NCI-H2196 (cell line): ENCODE data around the gene NIPAL3.

Experiments
- DNase-seq: peaks from one replicate; lab custom pipeline; 2025; ENCODE audit not compliant: unreplicated experiment; lab: John Stamatoyannopoulos, UW

The NIPAL3 gene

GRCh38 chr1:24415334-24415909, at the start of gene NIPAL3:
Gene NIPAL3, plus strand, starts transcription at chr1:24415802. Its CDS starts 3,746 bp downstream, at chr1:24419548.
- DNase-seq, result peak; percentile 97

- no peak for DNase-seq
Observed at GRCh38 chr1:24366707-24367106, 48.9 kb upstream of the NIPAL3 start.

DNA sequence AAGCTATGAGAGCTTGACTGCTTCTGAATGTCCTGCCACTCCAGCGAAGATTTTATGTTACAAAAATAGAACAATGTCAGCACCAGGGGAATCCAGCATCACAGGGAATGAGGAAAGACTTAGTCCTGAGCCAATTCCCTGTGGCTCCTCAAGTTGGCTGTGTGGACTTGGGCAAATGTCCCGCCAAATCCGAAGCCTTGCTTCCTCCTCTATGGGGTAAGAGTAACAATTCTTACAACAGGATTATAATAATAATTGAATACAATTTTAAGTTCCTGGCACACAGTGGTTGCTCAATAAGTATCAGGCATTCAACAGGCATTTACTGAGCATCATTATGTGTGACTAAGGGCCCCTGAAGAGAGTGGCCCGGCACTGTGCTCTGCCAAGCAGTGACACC, 46.4 kb upstream of the NIPAL3 start:
- DNase-seq, result no peak

GRCh38 chr1:24369801-24370200, 45.8 kb upstream of the NIPAL3 start:
- no peak for DNase-seq

GRCh38 chr1:24373044-24373443, 42.6 kb upstream of the NIPAL3 start:
- no peak for DNase-seq

DNA sequence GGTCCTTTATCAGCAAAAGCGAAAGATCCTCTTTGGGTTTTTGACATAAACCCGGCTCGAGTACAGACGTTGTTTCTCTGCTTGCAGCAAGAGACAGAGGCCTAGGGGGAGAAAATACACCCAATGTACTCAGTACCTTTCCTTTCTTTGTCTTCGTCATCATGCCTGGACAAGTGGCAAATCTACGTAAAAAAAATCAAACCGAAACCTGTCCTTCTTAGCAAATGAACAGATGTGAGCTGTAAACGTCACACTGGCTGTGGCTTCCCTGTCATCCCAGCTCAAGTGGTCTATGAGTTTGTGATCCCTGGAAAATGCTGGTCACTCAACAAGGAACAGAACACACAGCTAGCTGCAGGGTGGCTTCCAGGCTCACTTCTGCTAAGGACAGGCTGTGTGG, 41.9 kb upstream of the NIPAL3 start:
- DNase-seq, result no peak

GRCh38 chr1:24374891-24375786, 40.5 kb upstream of the NIPAL3 start:
- DNase-seq, result no peak

- no peak for DNase-seq
Observed at GRCh38 chr1:24379733-24380315, 35.8 kb upstream of the NIPAL3 start.

DNA sequence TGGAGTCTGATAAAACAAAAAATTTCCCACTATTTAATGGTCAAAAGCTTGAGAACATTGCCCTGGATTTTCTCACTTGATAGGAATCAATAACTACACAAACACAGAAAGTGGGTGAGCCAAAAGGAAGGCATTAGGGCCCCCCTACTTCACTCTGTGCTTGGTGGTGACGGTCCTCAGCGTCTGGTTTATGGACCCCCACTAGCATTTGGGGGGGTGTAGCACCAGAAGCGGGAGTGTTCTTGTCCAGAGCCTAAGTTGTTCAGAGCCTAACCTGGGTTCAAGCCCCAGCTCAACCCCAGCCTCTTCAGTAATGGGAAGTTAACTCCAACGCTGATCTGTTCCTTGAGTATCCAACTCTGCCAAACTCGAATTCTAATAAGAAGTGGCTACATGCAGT, 35.1 kb upstream of the NIPAL3 start:
- no peak for DNase-seq

DNA sequence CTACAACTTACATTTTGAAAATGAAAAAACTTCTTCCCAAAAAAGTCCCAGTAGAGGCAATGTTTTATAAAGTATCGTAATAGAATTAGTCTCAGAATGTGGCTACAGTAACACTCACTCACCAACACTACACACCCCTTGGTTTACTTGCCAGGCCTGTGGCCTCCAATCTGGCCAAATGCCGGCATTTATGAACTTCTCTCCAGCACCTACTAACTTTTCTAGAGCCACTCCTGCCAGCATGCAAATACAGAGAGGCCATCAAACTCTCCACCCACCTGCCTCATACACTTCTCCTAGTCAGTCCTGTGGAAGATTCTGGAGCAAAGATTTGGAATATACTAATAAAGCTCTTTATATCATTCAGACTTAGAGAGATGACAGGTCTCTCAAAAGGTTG, 34.3 kb upstream of the NIPAL3 start:
- DNase-seq, result no peak

DNA sequence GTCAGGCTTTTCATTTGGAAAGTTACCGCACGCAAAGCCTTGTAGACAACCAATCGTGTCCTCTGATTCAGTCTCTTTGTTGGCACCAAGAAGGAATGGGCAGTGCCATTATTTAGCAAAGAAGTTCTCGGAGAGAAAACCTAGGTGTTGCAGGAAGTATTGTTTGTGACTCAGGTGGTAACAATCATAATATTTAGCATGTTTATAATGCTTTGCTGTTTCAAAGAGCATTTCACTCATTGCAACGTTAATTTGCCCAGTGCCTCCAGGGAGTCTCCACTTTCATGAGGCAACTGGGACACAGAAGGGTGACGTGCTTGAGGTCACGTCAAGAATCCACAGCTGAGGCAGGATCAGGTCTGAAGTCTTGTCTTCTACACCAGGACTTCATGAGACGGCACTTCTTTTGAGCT, 33.4 kb upstream of the NIPAL3 start:
- DNase-seq, result no peak

- DNase-seq, result no peak
Observed at GRCh38 chr1:24383381-24383940, 32.1 kb upstream of the NIPAL3 start.

- no peak for DNase-seq
Observed at GRCh38 chr1:24384251-24385090, 31.1 kb upstream of the NIPAL3 start.

GRCh38 chr1:24385160-24385940, 30.3 kb upstream of the NIPAL3 start:
- DNase-seq, result no peak

- no peak for DNase-seq
Observed at GRCh38 chr1:24386241-24386640, 29.4 kb upstream of the NIPAL3 start.

GRCh38 chr1:24386931-24387330, 28.7 kb upstream of the NIPAL3 start:
- DNase-seq, result no peak

DNA sequence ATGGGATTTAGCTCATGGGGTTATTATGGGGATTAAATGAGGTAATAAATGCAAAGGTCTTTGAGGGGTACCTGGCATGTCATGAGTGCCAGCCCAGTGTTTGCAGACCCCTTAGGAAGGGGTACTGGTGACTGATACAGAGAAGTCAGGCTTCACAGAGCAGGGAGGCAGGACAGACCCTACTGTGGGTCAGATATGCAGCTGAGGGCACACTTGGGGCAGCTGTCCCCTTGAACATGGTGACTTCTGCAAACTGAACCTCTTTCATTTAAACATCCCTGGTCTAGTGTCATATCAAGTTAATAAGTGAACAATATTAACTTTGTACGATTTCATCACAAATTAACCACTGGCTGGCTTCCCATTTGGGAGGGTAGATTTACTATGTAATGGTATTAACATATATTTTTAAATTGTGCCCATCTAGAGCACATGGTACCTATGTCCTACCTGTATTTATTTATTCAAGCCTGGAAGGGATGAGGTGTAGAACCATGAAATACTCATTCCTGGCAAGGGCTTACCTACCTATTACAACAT, 27.9 kb upstream of the NIPAL3 start:
- DNase-seq, result no peak

DNA sequence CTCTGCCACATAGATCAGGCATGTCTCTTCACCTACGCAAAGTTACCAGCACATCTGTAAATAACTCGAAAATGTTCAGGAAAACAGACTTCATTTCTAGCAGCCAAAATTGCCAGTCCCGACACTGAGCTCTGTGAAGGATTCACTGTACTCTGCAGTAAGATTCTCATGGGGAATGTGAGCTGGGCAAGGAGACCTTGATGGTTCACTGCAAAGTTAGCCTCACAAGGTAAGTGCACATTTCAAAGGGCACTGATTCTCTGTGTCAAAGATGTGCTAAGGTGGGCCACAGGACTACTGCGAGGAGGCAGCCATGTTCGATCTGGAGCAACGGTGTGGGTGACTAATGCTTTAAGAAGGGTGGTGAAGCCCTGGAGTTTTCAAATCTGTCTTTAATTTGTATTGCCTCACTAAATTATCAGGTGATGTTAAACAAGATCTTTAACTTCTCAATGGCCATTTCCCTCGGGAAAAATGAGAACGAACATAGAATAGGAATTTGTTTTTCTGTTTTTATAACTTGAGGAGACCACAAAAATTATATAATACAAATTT, 27.2 kb upstream of the NIPAL3 start:
- DNase-seq, result no peak

DNA sequence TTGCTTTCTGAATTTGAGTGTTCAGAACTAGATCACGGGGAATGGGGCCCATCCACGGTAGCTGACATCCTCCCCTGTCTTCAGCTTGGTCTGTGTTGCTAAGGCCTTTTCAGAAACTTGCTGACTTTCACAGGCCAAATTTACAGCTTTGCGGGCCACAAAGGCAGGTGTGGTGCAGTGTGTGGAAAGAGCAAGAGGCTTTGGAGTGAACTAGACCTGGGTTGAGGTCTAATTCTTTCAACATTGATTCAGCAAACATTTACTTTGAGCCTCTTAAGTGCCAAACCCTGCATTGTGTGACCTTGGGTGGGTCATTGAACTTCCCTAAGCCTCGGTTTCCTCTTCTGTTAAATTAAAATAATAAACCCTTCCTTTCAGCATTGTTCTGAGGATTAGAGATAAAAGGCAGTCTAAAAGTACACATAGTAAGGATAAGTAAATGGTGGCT, 26.3 kb upstream of the NIPAL3 start:
- DNase-seq, result no peak
